ENCODE measurements around the gene RBM23.

RBM23 gene

DNA sequence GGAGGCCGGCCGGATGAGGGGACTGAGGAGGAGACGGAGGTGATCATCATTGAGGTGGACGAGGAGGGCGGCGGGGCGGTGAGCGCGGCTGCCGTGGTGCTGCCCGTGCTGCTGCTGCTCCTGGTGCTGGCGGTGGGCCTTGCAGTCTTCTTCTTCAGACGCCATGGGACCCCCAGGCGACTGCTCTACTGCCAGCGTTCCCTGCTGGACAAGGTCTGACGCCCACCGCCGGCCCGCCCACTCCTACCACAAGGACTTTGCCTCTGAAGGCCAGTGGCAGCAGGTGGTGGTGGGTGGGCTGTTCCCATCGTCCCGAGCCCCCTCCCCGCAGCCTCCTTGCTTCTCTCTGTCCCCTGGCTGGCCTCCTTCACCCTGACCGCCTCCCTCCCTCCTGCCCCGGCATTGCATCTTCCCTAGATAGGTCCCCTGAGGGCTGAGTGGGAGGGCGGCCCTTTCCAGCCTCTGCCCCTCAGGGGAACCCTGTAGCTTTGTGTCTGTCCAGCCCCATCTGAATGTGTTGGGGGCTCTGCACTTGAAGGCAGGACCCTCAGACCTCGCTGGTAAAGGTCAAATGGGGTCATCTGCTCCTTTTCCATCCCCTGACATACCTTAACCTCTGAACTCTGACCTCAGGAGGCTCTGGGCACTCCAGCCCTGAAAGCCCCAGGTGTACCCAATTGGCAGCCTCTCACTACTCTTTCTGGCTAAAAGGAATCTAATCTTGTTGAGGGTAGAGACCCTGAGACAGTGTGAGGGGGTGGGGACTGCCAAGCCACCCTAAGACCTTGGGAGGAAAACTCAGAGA is 72.9 kb downstream of the RBM23 start:
- FAIRE-seq: no peak

DNA sequence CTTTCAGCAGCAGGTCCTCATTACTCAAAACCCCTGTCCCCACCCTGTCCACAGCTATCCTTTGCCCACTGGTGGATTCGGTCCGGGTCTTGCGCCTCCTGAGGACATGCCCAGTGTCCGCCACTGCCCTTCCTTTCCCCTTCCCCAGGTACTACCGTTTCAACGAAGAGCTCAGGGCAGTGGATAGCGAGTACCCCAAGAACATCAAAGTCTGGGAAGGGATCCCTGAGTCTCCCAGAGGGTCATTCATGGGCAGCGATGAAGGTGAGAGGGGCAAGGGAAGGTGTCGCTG is 73.9 kb downstream of the RBM23 start:
- FAIRE-seq (no peak), DNase-seq (ENCODE audit: insufficient read length, low spot score) (no peak)

More for the DNA sequence above, 72.9 kb downstream of the RBM23 start:
- no peak for DNase-seq (ENCODE audit: insufficient read length, low spot score)

- FAIRE-seq: no peak
These were observed 74.5 kb downstream of the RBM23 start for GRCh38 chr14:22844221-22845102.

More at GRCh38 chr14:22844221-22845102, 74.5 kb downstream of the RBM23 start:
- no peak for DNase-seq (ENCODE audit: insufficient read length, low spot score)
